SH-SY5Y (cell line): ENCODE results near the gene LRRN3.

Experiments
- GATA2 ChIP-seq: IDR thresholded peaks from 2 replicates; pipeline ENCODE4 v1.6.1; 2011; ENCODE audit warnings: mild to moderate bottlenecking, low read depth, low read length
- GATA3 ChIP-seq: IDR thresholded peaks from 2 replicates; pipeline ENCODE4 v1.6.1; 2011; ENCODE audit warnings: low read depth, mild to moderate bottlenecking, low read length, moderate library complexity

LRRN3 gene

GRCh38 chr7:111150709-111151108 is 59.8 kb downstream of the LRRN3 start:
- TF ChIP-seq GATA2, result peak; percentile 52
- peak; percentile 52; the same call in 1 of the 2 replicates for TF ChIP-seq GATA3

DNA sequence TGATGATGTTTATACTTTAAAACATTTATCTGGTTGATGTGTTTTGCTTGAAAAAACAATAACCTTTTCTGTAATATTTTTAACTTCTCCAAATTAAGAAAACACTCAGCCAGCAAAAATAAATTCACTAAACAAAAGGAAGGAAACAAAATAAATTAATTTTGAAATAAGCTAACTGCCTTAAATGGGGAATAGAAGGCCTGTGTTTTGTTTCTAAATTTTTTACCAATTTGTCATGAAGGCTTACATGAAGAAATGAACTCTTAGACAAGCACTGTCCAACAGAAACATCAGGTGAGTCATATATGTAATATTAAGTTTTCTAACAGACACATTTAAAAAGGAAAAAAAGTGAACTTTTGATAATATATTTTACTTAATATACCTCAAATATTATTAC is 68.5 kb downstream of the LRRN3 start:
- TF ChIP-seq GATA2, result no peak
- no peak for TF ChIP-seq GATA3

- no peak for TF ChIP-seq GATA3
- no peak for TF ChIP-seq GATA2
Measured at GRCh38 chr7:111160297-111160696, 69.4 kb downstream of the LRRN3 start.

- TF ChIP-seq GATA2 (no peak), GATA3 (no peak)
Measured at GRCh38 chr7:111162692-111163091, 71.8 kb downstream of the LRRN3 start.

GRCh38 chr7:111164442-111164841 is 73.5 kb downstream of the LRRN3 start:
- no peak for TF ChIP-seq GATA2
- TF ChIP-seq GATA3, result no peak

GRCh38 chr7:111168182-111168581 is 77.3 kb downstream of the LRRN3 start:
- no peak for TF ChIP-seq GATA2
- TF ChIP-seq GATA3, result no peak

GRCh38 chr7:111172564-111173257 is 81.8 kb downstream of the LRRN3 start:
- TF ChIP-seq GATA3 (no peak), GATA2 (no peak)

- TF ChIP-seq GATA3 (no peak), GATA2 (no peak)
Measured at GRCh38 chr7:111173528-111173927, 82.6 kb downstream of the LRRN3 start.

DNA sequence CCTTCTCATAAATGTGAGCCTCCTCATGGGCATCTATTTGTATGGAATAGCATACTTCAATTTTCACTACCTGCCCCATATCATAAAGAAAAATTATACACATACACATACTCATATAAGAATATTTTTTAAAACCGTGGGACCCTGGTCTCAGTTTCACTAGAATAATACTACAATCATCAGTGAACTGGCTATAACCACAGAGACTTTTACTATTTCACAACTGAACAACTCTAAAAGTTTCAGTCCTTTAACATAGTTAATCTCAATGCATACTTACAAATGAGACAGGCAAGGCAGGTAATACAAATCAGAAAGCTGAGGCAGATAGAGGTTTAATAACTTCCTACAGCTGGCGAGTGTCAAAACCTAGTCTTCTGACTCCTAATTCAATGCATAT is 83.1 kb downstream of the LRRN3 start:
- TF ChIP-seq GATA2 (no peak), GATA3 (no peak)

- no peak for TF ChIP-seq GATA2
- TF ChIP-seq GATA3, result no peak
Measured at GRCh38 chr7:111174510-111174909, 83.6 kb downstream of the LRRN3 start.
